GM20431 (cell line): Measurements from ENCODE around the gene NPPA.
"Not testable (repeated sequence)": the region's sequence is repeated elsewhere in the genome, so short reads cannot be mapped to it uniquely, and the experiment has no call there.

Source experiments
- in situ Hi-C: fragments of 300-500 bp; cut with MseI, MboI; formaldehyde crosslinking; loops from one replicate; pipeline ENCODE4 v1.15.0; 2020; ENCODE audit warnings: low sequenced_read_pairs; ENCODE audit not compliant: unreplicated experiment

The NPPA gene

GRCh38 chr1:11823366-11824137 lies 24.0 kb downstream of the NPPA start:
- in situ Hi-C loops = no loop called here

GRCh38 chr1:11822091-11822490 lies 25.5 kb downstream of the NPPA start:
- in situ Hi-C loops = no loop called here

GRCh38 chr1:11817192-11817591 lies 30.4 kb downstream of the NPPA start:
- in situ Hi-C loops = no loop called here

- in situ Hi-C loops = no loop called here
These were observed 34.6 kb downstream of the NPPA start for GRCh38 chr1:11813021-11813420.

GRCh38 chr1:11807133-11807532 lies 40.5 kb downstream of the NPPA start:
- in situ Hi-C loops = no loop called here

- in situ Hi-C loops = no loop called here
These were observed 41.2 kb downstream of the NPPA start for GRCh38 chr1:11806307-11806936.

DNA sequence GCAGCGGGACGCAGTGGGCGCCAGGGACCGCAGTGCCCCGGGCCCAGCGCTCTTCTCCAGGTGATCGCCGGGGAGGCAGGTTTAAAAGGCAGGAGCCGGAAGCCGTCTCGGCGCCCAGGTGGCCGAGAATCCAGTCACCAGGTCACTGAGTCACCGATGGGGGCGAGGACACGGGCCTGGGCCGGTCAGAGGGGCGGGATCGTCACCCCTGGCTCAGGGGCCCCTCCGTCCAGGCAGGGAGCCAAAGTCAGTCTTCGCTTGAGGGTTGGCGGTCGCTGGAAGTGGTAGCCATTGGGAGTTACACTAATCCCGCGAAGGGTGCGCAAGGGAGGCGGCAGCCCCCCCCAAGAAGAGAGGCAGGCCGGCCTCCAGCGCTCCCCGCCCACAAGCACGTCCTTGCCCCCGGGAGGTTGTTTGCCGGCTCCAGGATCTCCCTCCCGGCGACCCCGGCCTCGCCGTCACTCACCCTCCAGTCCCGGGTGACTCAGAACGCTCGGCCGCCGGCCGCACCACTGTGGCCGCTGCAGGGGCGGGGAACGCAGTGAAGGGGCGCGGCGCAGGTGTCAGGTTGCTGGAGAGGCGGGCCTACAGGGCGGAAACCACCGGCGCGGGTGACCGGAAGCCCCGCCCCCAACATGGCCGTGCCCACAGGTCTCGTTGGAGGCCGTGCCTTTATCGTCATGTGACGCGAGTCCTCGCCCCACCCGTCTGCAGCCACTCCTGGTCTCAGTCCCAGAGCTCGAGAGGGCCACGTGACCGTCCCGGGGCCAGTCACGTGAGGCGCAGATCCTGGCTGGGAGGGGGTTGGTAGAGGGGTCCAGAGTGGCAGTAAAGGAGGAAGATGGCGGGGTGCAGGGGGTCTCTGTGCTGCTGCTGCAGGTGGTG lies 41.9 kb downstream of the NPPA start, which contains the start of the genes CLCN6 and MTHFR:
CLCN6 (plus strand) TSS at position 770 of the 885 bp plus-strand sequence; CDS start at position 842, 72 bp downstream.
MTHFR (minus strand) TSS at position 543 of the 885 bp plus-strand sequence. CDS start 2,848 bp downstream, outside the sequence.
- in situ Hi-C loops = no loop called here

DNA sequence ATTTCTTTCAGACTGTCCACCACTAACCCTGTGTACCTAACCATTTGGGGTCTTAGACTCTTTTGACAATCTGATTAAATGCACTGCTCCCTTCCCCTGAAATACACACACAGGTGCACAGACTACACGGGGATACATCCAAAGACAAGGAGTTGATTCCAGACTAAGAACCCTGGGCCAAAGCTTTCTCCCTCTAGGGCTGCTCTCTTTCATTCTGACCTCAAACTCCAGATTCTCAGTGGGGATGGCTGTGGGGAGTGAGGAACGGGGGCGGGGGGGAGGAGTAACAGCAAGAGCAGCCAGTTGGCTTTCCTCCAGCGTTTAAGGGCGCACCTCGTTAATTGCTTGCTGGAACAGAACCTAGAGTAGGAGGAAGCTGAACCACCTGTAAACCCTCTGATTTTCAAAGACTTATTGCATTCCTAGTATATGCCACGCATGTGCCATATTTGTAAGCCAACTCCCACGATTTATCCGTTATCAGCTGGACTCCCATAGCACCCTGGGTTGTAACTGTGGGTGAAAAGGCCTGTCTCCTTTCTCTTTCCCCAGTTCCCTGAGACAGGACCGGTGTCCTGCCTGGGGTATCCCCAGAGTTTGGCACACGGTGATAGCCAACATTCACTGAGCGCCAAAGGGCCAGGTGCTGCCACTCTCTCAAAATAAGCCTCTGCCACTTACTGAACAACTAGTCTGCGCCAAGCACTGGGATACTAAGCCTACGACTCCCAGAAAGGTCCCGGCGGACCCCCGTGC lies 42.7 kb downstream of the NPPA start:
- in situ Hi-C loops = no loop called here

- in situ Hi-C loops = not testable (repeated sequence)
These were observed 43.5 kb downstream of the NPPA start for GRCh38 chr1:11803924-11804665.

DNA sequence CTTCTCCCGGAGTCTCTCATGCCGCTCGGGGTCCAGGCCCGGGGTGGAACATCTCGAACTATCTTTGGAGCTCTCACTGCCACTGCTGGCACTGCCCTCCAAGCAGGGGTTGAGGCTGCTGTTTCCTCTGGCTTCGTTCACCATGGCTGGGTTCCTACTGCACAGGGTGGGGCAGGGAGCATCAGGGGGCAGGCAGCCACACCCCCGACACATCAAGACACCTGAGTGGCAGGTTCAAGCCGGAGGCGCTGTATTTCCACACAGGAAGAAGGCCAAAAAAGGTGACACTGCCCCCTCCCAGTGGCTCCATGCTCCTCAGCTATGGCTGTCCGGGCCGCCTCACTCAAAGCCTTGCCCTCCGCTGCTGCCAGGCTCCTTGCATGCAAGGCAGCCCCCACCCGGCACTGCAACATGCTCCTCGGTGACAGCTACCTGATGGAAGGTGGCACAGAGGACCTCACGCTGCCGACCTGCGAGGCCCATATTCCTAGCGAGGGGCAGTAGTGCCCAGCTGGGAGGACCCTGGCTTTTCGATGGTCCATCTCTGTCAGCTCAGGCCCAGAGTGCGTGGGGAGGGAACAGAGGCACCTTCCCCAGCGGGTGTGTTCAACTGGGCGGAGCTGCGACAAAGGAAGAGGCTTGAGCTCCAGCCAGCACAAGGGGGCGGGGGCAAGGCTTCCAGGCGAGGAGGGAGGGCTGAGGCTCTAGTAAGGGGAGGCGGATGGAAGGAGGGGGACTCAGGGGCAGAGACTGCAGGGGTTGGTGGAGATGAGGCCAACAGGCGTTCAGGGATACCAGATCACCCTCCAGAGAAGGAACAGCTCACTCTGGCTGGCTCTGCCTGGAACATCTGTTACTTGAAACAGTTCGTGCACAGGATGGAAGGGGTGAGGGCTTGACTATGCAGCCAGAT lies 44.4 kb downstream of the NPPA start:
- in situ Hi-C loops = no loop called here

DNA sequence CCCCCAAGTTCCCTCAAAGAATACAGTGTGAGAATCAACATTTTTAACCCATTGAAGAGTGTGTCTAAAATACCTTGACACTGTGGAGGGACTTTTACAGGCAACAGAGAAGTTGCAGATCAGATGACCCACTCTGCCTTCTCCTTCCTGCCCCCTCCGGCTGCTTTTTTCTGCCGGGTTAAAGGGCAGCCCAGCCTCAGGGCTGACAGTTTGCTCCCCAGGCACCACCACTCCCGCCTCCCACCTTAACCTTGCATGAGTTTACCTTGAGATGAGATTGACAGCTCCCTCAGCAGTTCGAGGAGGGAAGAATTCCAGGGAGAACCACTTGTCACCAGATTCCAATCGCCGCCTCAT lies 45.0 kb downstream of the NPPA start:
- in situ Hi-C loops = no loop called here

DNA sequence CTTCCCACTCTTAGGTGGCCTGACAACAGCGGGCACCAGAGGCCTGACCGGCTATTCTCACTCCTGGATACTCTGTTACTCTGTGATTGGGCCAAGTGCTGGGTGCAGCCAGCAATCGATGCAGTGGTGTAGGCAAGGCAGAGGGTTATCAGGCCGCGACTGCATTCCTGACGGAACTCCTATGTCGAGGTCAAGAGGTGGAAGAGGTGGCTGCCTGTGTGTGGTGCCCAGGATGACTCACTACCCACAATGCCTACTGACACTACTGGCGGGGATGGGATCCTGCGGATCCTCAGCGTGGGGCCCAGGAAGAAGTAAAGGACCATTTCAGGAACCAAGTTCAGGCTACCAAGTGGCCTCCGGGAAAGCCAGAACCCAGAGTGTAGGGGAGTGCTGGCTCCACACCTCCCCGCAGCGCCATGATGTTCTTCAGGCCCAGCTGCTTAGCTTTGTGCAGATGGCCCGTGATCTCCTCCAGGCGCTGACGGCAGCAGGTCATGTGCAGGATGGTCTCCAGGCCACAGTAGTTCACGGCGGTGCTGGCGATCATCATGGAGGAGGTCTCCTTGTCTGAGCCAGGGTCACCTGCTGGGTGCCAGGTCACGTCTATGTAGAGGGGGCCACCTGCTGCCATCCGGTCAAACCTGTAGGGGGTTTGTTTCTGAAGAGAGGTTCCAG lies 46.7 kb downstream of the NPPA start:
- in situ Hi-C loops = no loop called here

DNA sequence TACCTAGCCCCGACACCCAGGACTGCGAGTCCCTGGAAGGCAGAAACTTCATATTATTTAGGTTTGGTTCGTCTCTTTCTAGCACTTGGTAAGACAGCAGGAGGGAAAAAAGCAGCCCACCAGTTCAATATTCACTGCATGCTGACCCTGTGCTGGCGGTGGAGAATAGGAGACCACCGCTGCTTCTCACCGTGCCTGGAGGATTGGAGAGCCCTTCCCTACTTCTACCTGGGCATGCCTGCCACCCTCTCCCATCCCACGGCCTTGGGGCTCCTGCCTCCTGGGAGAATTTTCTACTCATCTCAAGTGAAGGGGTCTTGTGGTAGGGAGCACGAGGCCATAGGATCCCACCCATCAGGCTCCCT lies 47.2 kb downstream of the NPPA start:
- in situ Hi-C loops = no loop called here

GRCh38 chr1:11799896-11800295 lies 47.7 kb downstream of the NPPA start:
- in situ Hi-C loops = no loop called here

- in situ Hi-C loops = no loop called here
These were observed 48.5 kb downstream of the NPPA start for GRCh38 chr1:11799099-11799498.

- in situ Hi-C loops = no loop called here
These were observed 49.9 kb downstream of the NPPA start for GRCh38 chr1:11797525-11798216.
